Epithelial cell of esophagus (primary cell): ENCODE measurements around the gene GRIN2A.

Experiments
- DNase-seq: peaks from one replicate; pipeline ENCODE4 v3.0.0; 2010; ENCODE audit warnings: low read depth
- H3K4me3 ChIP-seq: 2 replicates; pipeline ENCODE4 v1.5.1; 2011; ENCODE audit warnings: mild to moderate bottlenecking, low read length, control low read depth
- TF ChIP-seq, protein P1 (sequence below): IDR thresholded peaks from 2 replicates; pipeline ENCODE4 v1.5.1; 2011; ENCODE audit warnings: low read depth, mild to moderate bottlenecking, low read length, control low read depth, inconsistent platforms; ENCODE audit not compliant: insufficient read depth; ENCODE audit errors: missing control alignments

Gene GRIN2A

DNA sequence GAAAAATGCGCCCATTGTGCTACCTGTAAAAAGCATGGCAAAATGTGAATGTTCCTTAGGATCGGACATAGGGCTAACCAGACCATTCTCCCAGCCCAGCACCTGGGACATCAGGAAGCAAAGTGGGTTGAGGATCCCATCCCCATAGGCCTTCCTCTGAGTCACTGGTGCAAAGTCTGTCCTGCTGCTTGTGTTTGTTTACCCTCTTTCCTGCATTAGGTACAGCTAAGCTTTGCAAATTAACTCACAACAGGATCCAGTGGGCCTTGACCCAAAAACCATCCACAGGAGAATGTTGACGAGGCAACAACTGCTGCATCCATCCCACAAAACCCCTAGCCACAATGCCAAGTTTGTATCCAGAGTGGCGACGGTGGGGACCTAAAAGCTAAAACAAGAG, 106.2 kb downstream of the GRIN2A start:
- H3K4me3 ChIP-seq, result no peak overlapping the region
- TF ChIP-seq, protein P1, sequence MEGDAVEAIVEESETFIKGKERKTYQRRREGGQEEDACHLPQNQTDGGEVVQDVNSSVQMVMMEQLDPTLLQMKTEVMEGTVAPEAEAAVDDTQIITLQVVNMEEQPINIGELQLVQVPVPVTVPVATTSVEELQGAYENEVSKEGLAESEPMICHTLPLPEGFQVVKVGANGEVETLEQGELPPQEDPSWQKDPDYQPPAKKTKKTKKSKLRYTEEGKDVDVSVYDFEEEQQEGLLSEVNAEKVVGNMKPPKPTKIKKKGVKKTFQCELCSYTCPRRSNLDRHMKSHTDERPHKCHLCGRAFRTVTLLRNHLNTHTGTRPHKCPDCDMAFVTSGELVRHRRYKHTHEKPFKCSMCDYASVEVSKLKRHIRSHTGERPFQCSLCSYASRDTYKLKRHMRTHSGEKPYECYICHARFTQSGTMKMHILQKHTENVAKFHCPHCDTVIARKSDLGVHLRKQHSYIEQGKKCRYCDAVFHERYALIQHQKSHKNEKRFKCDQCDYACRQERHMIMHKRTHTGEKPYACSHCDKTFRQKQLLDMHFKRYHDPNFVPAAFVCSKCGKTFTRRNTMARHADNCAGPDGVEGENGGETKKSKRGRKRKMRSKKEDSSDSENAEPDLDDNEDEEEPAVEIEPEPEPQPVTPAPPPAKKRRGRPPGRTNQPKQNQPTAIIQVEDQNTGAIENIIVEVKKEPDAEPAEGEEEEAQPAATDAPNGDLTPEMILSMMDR, result no peak
- no peak for DNase-seq

DNA sequence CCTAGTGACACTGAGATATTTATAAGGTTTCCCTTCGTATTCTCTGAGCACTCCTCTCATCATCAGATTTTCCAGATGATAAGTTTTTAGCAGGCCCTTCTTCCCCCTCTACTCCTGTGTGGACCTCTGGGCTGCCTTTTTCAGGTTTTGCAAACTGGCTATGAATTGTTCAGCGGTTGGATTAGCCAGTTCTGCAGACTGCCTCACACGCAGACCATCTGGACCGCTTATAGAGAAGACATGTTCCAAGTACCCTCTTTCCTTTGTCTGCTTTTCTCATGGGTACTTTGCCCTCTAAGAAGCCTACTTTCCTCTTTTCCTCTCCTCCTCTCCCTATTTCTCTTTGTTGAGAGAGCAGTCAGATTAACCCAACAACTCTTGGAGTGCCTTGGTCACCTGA, 111.6 kb downstream of the GRIN2A start:
- DNase-seq, result no peak
- TF ChIP-seq, protein P1, result no peak
- no peak overlapping the region for H3K4me3 ChIP-seq

DNA sequence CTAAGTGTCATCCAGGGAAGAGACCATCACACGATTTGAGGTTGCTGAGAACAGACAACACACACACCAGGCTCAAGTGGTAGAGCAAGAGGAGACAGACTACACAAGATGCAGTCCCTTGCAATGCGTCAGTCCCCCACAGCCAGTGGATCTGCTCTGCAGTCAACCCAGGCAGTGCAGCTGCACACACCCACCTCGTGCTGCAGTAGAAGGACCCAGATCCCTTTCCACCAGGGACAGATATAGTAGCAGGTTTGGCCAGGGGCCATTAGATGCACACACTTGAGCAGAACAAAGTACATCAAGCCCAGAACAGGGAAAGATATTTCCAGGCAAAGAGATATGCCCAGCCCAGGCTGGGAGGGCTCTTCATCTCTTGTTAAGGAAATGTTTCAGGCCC, 112.9 kb downstream of the GRIN2A start:
- H3K4me3 ChIP-seq, result no peak overlapping the region
- no peak for DNase-seq
- TF ChIP-seq, protein P1, result no peak

DNA sequence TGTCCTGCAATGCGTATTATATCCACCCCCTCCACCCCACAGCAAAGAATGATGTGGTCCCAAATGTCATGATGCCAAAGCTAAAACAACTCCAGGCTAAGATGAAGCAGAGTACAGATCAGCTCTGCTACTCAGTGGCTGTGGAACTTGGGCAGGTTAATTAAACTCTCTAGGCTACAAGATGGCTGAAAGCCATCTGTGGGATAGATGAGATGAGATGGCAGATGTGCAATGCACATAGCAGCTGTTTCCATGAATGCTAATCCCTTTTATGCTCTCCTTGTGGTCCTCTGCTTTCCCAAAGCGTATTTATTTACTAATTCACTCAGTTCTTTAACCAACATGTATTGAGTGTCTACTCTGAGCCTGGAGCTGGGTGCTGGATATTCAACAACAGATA, 114.4 kb downstream of the GRIN2A start:
- TF ChIP-seq, protein P1, result no peak
- DNase-seq, result no peak
- H3K4me3 ChIP-seq, result no peak overlapping the region

DNA sequence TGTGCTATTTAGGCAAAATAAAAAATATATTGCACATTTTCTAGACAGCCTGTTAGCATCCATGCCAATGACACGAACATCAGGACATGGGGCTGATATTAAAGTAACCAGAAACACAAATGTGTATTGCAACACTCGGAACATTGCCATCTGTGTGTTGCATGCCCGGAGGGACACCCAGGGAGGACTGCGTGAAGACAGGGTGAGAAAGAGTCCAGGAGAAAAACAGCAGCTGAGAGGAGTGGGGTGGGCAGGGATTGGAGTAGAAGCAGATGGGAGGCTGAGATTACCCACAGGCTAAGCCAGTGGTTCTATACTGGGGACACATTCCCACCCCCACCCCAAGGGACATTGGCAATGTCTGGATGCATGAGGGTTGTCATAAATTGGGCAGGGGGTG, 114.8 kb downstream of the GRIN2A start:
- H3K4me3 ChIP-seq, result no peak overlapping the region
- DNase-seq, result no peak
- TF ChIP-seq, protein P1, result no peak

DNA sequence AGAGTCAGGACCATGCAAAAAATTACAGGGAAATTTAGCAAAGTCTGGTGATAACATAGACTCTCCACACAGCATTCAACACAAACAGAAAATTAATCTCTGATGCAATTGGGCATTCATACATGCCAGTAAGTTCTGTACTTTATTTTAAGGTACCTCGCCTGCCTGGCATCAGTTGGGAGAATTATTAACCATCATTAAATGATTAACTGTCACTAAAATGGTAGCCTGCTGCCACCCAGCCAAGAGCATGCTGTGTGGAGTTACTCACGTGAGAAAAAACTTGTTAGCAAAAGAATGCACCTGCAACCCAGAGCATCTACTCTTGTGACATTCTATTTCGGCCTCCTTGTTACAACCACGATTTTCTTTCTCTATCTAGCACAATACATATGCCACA, 117.2 kb downstream of the GRIN2A start:
- TF ChIP-seq, protein P1, result no peak
- no peak overlapping the region for H3K4me3 ChIP-seq
- no peak for DNase-seq

DNA sequence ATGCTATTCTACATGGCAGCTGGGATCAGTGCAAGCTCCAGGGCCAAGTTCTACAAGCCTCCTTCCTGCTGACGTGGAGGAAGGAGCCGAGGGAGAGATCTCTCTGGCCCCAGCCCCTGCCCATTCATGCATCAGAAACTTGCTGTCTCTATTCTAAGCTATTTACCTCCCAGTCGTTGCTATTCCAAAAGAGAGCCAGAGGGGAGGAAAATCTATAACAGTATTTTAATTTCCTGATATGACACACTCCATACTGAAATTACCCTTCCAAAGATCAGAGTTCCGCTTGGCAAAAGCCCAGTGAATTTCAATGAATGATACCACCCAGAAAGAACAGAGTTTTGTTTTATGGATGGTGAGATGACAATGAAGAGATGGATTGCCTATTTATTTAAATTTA, 133.4 kb downstream of the GRIN2A start:
- TF ChIP-seq, protein P1, result no peak
- DNase-seq, result no peak
- no peak overlapping the region for H3K4me3 ChIP-seq
